Liver (tissue), 9 donors: ENCODE measurements around the gene AMZ1. TPM values are rescaled to one million over a fixed set of nuclear protein-coding genes. Genes with fewer than 3 reads are reported as not detected.
"Not testable (repeated sequence)": the region's sequence is repeated elsewhere in the genome, so short reads cannot be mapped to it uniquely, and the experiment has no call there.

Source experiments
- DNase-seq: peaks from one replicate; pipeline ENCODE4 v3.0.0-alpha.2; 2017; ENCODE audit warnings: low spot score
- H3K27ac ChIP-seq, 2 donors: one replicate each; pipeline ENCODE4 v1.7.0; 2013; ENCODE audit warnings: inconsistent platforms in 2 of 2, low read length in 2 of 2, control low read depth in 1 of 2, low read depth in 1 of 2, mild to moderate bottlenecking in 1 of 2
- H3K27me3 ChIP-seq, 4 donors: one replicate each; pipeline versions ENCODE4 v1.6.1 to v1.7.0; 2013; ENCODE audit warnings: low read length in 3 of 4, inconsistent platforms in 1 of 4, mild to moderate bottlenecking in 1 of 4, moderate library complexity in 1 of 4; ENCODE audit not compliant: control insufficient read depth in 4 of 4, insufficient read depth in 4 of 4
- H3K36me3 ChIP-seq, 4 donors: one replicate each; pipeline versions ENCODE4 v1.6.1 to v1.7.0; 2013; ENCODE audit warnings: low read length in 3 of 4, mild to moderate bottlenecking in 3 of 4, low read depth in 1 of 4, moderate library complexity in 1 of 4; ENCODE audit not compliant: control insufficient read depth in 4 of 4, insufficient read depth in 3 of 4
- H3K4me1 ChIP-seq, 4 donors: one replicate each; pipeline versions ENCODE4 v1.6.1 to v1.7.0; 2013; ENCODE audit warnings: low read length in 3 of 4, mild to moderate bottlenecking in 3 of 4, moderate library complexity in 1 of 4; ENCODE audit not compliant: control insufficient read depth in 4 of 4, insufficient read depth in 4 of 4
- H3K4me3 ChIP-seq, 3 donors: one replicate each; pipeline versions ENCODE4 v1.6.1 to v1.7.0; 2013; ENCODE audit warnings: low read length in 3 of 3, control low read depth in 1 of 3, low read depth in 1 of 3, mild to moderate bottlenecking in 1 of 3
- H3K9ac ChIP-seq, 2 donors: one replicate each; pipeline ENCODE4 v1.7.0; 2013; ENCODE audit warnings: low read length in 2 of 2, mild to moderate bottlenecking in 2 of 2, moderate library complexity in 2 of 2, control low read depth in 1 of 2, low read depth in 1 of 2
- H3K9me3 ChIP-seq, 4 donors: one replicate each; pipeline versions ENCODE4 v1.6.1 to v1.7.0; 2013; ENCODE audit warnings: low read length in 3 of 4; ENCODE audit not compliant: control insufficient read depth in 4 of 4
- ATF3 ChIP-seq: IDR thresholded peaks from 2 replicates; pipeline ENCODE4 v1.6.1; 2016; ENCODE audit warnings: antibody characterized with exemption
- EGR1 ChIP-seq, 2 donors: IDR thresholded peaks; 2 replicates each; pipeline ENCODE4 v1.6.1; 2016 to 2018; ENCODE audit warnings: antibody characterized with exemption in 2 of 2, low read depth in 2 of 2
- FOXA1 ChIP-seq: IDR thresholded peaks from 2 replicates; pipeline ENCODE4 v1.6.1; 2016; ENCODE audit warnings: antibody characterized with exemption
- FOXA2 ChIP-seq: IDR thresholded peaks from 2 replicates; pipeline ENCODE4 v1.6.1; 2016; ENCODE audit warnings: antibody characterized with exemption
- HNF4A ChIP-seq, 2 donors: conservative IDR thresholded peaks; 2 replicates each; pipeline ENCODE4 v1.6.1; 2016; ENCODE audit warnings: antibody characterized with exemption in 2 of 2, mild to moderate bottlenecking in 2 of 2
- JUND ChIP-seq, 2 donors: IDR thresholded peaks; 2 replicates each; pipeline ENCODE4 v1.6.1; 2016; ENCODE audit warnings: antibody characterized with exemption in 2 of 2
- MAX ChIP-seq: IDR thresholded peaks from 2 replicates; pipeline ENCODE4 v1.6.1; 2016; ENCODE audit warnings: antibody characterized with exemption
- RXRA ChIP-seq, 2 donors: IDR thresholded peaks; 2 replicates each; pipeline ENCODE4 v1.6.1; 2017 to 2018; ENCODE audit warnings: antibody characterized with exemption in 2 of 2, mild to moderate bottlenecking in 1 of 2
- SP1 ChIP-seq: IDR thresholded peaks from 2 replicates; pipeline ENCODE4 v1.6.1; 2018; ENCODE audit warnings: antibody characterized with exemption, mild to moderate bottlenecking
- YY1 ChIP-seq: IDR thresholded peaks from 2 replicates; pipeline ENCODE4 v1.6.1; 2016; ENCODE audit warnings: antibody characterized with exemption, mild to moderate bottlenecking
- ZBTB33 ChIP-seq: IDR thresholded peaks from 2 replicates; pipeline ENCODE4 v1.6.1; 2016; ENCODE audit warnings: antibody characterized with exemption
- WGBS: extraction: QIAGEN DNeasy Blood & Tissue Kit; methylation state at CpG from one replicate; pipeline ENCODE4 v1.1.7; 2013; 5-methylcytosine and 5-hydroxymethylcytosine counted together
- polyA plus RNA-seq, 2 donors: library from polyadenylated mRNA; stranded (reverse) in 1 of 2; unstranded in 1 of 2; fragments of 200-250 nt in 1 of 2; fragments of >200 nt in 1 of 2; fragmentation: Nextera tagmentation in 1 of 2; extraction: Ambion mirVana in 1 of 2; gene quantifications; one replicate each; pipeline versions ENCODE4 v1.2.1 to v1.2.3, GENCODE V29; 2013 to 2015
- total RNA-seq, 2 donors: library from RNA; depleted of rRNA; stranded (reverse); fragments of >200 nt; gene quantifications; one replicate each; pipeline ENCODE4 v1.2.3, GENCODE V29; 2014
- donor health status: healthy.
- donor health status: healthy.
- donor health status: healthy.
- donor health status: healthy.
- donor health status: healthy.

Gene AMZ1
- total and polyA plus RNA-seq, 4 donors, result 0.10 to 1.3 (median 1.1) TPM; not detected in 1

GRCh38 chr7:2692543-2692942 is 4.5 kb downstream of the AMZ1 start (continued):
- TF ChIP-seq EGR1 (IDR thresholded peaks at IDR 0.05; ENCODE audit: low read depth in 2 of 2), result no peak
- no peak for TF ChIP-seq ZBTB33
- no peak for TF ChIP-seq FOXA1

DNA sequence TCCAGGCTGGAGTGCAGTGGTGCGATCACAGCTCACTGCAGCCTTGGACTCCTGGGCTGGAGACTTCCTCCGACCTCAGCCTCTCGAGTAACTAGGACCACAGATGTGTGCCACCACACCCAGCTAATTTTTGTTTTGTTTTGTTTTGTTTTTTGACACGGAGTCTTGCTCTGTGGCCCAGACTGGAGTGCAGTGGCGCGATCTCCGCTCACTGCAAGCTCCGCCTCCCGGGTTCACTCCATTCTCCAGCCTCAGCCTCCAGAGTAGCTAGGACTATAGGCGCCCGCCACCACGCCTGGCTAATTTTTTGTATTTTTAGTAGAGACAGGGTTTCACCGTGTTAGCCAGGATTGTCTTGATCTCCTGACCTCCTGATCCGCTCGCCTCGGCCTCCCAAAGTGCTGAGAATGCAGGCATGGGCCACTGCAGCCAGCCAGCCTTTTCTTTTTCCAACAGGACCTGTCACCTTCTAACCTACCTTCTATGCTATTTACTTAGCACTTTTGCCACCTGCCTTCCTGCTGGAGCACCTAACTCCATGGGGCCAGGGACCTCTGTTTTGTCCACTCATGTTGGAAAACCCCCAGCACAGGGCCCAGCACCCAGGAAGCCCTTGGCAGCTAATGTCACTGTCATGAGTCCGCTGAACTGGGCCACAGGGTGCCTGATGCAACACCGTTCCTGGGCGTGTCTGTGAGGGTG is 5.6 kb downstream of the AMZ1 start:
- not testable (repeated sequence) for H3K27me3 ChIP-seq, H3K9me3 ChIP-seq, DNase-seq, H3K4me1 ChIP-seq, H3K9ac ChIP-seq, H3K4me3 ChIP-seq, H3K36me3 ChIP-seq
- 61% methylated on average over 19 of the region's 19 CpGs for WGBS
- H3K27ac ChIP-seq, result peak overlapping the region; percentile 53 to 67
- TF ChIP-seq SP1 (peak; percentile 59), FOXA2 (peak; percentile 78), JUND (IDR thresholded peaks at IDR 0.05) (peak in 1 of 2 donors; percentile 54), MAX (peak; percentile 58), FOXA1 (peak; percentile 69), HNF4A (conservative IDR thresholded peaks at IDR 0.05) (peak; percentile 39 to 75), RXRA (IDR thresholded peaks at IDR 0.05) (peak; percentile 47 to 93), YY1 (peak; percentile 29)

DNA sequence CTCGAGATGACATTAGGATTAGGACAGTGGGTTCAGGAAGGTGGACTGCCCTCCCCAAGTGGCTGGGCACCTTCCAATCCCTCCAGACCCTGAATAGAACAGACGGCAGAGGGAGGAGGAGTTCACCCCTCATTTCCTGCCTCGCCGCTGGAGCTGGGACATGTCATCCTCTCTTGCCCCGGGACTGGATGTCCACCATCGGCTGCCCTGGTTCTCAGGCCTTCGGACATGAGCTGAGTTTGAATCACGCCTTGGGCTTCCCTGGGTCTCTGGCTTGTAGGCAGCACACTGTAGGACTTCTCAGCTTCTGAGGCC is 6.1 kb downstream of the AMZ1 start:
- H3K4me1 ChIP-seq, H3K4me3 ChIP-seq, H3K9me3 ChIP-seq, H3K9ac ChIP-seq, DNase-seq, H3K27me3 ChIP-seq, H3K36me3 ChIP-seq: not testable (repeated sequence)
- TF ChIP-seq HNF4A (conservative IDR thresholded peaks at IDR 0.05), result peak in 1 of 2 donors; percentile 5
- TF ChIP-seq RXRA (IDR thresholded peaks at IDR 0.05), result peak in 1 of 2 donors; percentile 62
- 68% methylated on average over 8 of the region's 8 CpGs for WGBS
- peak overlapping the region; percentile 9 to 53 for H3K27ac ChIP-seq

- Histone ChIP-seq H3K27me3 (no peaks in the 10 kb centered on the region), H3K4me1 (peaks cover 0 to 17% (median 3%) of the 10 kb centered on the region in 4 donors), H3K9me3 (no peaks in the 10 kb centered on the region), H3K4me3 (no peak overlapping the region), H3K9ac (no peak overlapping the region), H3K36me3 (no peaks in the 10 kb centered on the region), H3K27ac (no peak overlapping the region)
- WGBS, result 72% methylated on average over 18 of the region's 18 CpGs
- TF ChIP-seq SP1 (no peak), ATF3 (no peak), EGR1 (IDR thresholded peaks at IDR 0.05; ENCODE audit: low read depth in 2 of 2) (no peak), YY1 (no peak)
- no peak for DNase-seq
Measured at GRCh38 chr7:2698581-2699288, 10.7 kb downstream of the AMZ1 start.
